GM12878 (cell line): Measurements from ENCODE around the gene CYP26B1.

Experiments used
- ATF2 ChIP-seq: IDR thresholded peaks from 2 replicates; pipeline ENCODE4 v1.6.1; 2012; ENCODE audit warnings: low read length, inconsistent platforms
- CHD1 ChIP-seq: IDR thresholded peaks from 2 replicates; pipeline ENCODE4 v1.6.1; 2012; ENCODE audit warnings: low read depth, low read length, improper control_type of control experiment
- NFYA ChIP-seq: IDR thresholded peaks from 2 replicates; pipeline ENCODE4 v1.6.1; 2011; ENCODE audit warnings: low read depth, mild to moderate bottlenecking, low read length, improper control_type of control experiment, borderline replicate concordance
- RFX5 ChIP-seq: IDR thresholded peaks from 2 replicates; pipeline ENCODE4 v1.6.1; 2011; ENCODE audit warnings: low read depth, low read length, improper control_type of control experiment
- SUZ12 ChIP-seq: fragments of 200-600 bp; sonication (generic); IDR thresholded peaks from one replicate; pipeline ENCODE4 v1.6.1; 2018; ENCODE audit warnings: antibody characterized with exemption, mild to moderate bottlenecking; ENCODE audit not compliant: unreplicated experiment
- TF ChIP-seq, protein P1 (sequence below): IDR thresholded peaks from 2 replicates; pipeline ENCODE4 v1.6.1; 2012; ENCODE audit warnings: mild to moderate bottlenecking, low read depth, low read length
- TF ChIP-seq, protein P2 (sequence below), 3 experiments: IDR thresholded peaks in 2 of 3; conservative IDR thresholded peaks in 1 of 3; 2 replicates each; pipeline ENCODE4 v1.5.1; 2011; ENCODE audit warnings: low read depth in 3 of 3, low read length in 3 of 3, mild to moderate bottlenecking in 3 of 3, control low read depth in 2 of 3, moderate library complexity in 2 of 3, inconsistent platforms in 1 of 3, mixed read lengths in 1 of 3; ENCODE audit not compliant: control insufficient read depth in 2 of 3, insufficient read depth in 1 of 3; ENCODE audit errors: extremely low read depth in 1 of 3

- TF ChIP-seq SUZ12 (no peak), RFX5 (no peak), ATF2 (no peak), NFYA (no peak), CHD1 (no peak)
- TF ChIP-seq, protein P1, sequence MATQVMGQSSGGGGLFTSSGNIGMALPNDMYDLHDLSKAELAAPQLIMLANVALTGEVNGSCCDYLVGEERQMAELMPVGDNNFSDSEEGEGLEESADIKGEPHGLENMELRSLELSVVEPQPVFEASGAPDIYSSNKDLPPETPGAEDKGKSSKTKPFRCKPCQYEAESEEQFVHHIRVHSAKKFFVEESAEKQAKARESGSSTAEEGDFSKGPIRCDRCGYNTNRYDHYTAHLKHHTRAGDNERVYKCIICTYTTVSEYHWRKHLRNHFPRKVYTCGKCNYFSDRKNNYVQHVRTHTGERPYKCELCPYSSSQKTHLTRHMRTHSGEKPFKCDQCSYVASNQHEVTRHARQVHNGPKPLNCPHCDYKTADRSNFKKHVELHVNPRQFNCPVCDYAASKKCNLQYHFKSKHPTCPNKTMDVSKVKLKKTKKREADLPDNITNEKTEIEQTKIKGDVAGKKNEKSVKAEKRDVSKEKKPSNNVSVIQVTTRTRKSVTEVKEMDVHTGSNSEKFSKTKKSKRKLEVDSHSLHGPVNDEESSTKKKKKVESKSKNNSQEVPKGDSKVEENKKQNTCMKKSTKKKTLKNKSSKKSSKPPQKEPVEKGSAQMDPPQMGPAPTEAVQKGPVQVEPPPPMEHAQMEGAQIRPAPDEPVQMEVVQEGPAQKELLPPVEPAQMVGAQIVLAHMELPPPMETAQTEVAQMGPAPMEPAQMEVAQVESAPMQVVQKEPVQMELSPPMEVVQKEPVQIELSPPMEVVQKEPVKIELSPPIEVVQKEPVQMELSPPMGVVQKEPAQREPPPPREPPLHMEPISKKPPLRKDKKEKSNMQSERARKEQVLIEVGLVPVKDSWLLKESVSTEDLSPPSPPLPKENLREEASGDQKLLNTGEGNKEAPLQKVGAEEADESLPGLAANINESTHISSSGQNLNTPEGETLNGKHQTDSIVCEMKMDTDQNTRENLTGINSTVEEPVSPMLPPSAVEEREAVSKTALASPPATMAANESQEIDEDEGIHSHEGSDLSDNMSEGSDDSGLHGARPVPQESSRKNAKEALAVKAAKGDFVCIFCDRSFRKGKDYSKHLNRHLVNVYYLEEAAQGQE: no peak
- TF ChIP-seq, protein P2, sequence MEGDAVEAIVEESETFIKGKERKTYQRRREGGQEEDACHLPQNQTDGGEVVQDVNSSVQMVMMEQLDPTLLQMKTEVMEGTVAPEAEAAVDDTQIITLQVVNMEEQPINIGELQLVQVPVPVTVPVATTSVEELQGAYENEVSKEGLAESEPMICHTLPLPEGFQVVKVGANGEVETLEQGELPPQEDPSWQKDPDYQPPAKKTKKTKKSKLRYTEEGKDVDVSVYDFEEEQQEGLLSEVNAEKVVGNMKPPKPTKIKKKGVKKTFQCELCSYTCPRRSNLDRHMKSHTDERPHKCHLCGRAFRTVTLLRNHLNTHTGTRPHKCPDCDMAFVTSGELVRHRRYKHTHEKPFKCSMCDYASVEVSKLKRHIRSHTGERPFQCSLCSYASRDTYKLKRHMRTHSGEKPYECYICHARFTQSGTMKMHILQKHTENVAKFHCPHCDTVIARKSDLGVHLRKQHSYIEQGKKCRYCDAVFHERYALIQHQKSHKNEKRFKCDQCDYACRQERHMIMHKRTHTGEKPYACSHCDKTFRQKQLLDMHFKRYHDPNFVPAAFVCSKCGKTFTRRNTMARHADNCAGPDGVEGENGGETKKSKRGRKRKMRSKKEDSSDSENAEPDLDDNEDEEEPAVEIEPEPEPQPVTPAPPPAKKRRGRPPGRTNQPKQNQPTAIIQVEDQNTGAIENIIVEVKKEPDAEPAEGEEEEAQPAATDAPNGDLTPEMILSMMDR (IDR thresholded peaks at IDR 0.05 in 2 of 3, conservative IDR thresholded peaks at IDR 0.05 in 1 of 3; ENCODE audit: control insufficient read depth in 2 of 3, extremely low read depth in 1 of 3, insufficient read depth in 1 of 3, low read depth in 3 of 3, low read length in 3 of 3): no peak
These were observed 43.8 kb upstream of the CYP26B1 start for GRCh38 chr2:72191441-72191840.
